A204.1 (cell line): ENCODE measurements around the gene SNHG17.
"Not testable (repeated sequence)": the region's sequence is repeated elsewhere in the genome, so short reads cannot be mapped to it uniquely, and the experiment has no call there.

Experiments used
- FAIRE-seq: peaks from 2 replicates; lab custom pipeline; 2012; peaks lifted over from hg19 to GRCh38; lab: Jason Lieb, UNC

SNHG17 gene

GRCh38 chr20:38447251-38447661 is 12.1 kb upstream of the SNHG17 start:
- FAIRE-seq = no peak

GRCh38 chr20:38446441-38447209 is 11.5 kb upstream of the SNHG17 start:
- FAIRE-seq = no peak

GRCh38 chr20:38445901-38446425 is 10.8 kb upstream of the SNHG17 start:
- FAIRE-seq = no peak

DNA sequence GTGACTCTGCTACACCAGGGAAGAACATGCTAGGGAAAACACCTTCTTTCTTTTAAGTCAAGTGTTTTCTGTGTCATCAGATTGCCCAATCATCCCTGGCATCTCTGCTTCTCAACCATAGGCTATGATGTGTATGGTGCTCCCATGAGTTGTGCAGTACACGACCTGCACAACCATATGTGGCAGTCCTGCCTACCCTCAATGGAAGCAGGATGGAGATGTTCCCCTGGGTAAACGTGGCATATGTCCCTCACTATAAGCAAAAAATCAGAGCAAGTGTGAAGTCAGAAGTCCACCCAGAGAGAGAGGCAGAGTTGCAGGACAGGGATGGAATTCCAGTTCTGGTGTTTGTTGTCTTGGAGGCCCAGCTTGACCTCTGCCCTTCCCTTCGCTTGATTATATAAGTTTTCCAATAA is 10.3 kb upstream of the SNHG17 start:
- FAIRE-seq = no peak

- FAIRE-seq = no peak
Measured at GRCh38 chr20:38441916-38442315, 6.8 kb upstream of the SNHG17 start.

DNA sequence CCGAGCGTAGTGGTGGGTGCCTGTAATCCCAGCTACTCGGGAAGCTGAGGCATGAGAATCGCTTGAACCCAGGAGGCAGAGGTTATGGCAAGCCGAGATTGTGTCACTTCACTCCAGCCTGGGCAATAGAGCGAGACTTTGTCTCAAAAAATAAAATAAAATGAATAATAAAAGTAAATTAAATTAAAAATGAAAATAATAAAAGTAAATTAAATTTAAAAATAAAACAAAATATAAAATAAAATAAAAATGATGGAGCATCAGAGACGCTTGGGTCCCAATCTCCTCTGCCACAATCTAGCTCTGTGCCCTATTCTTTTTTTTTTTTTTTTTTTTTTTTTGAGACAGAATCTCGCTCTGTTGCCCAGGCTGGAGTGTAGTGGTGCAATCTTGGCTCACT is 6.0 kb upstream of the SNHG17 start:
- FAIRE-seq = not testable (repeated sequence)

DNA sequence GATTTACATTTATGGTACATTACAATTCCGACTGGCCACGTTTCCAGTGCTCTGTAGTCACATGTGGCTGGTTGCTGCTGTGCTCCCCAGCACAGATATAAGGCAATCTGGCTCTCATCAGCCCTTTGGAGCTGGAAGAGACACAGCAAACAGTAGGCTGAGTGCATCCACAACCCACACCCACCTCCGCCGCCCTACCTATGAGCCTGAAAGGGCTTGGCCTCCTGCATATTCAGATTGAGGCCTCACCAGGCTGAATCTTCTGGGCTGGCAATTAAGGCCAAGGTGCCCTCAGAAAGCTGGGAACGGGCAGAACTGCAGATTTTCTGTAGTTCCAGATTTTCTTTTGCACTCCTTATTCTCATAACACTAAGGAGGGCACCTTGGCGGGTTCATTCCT is 2.7 kb upstream of the SNHG17 start:
- no peak for FAIRE-seq

DNA sequence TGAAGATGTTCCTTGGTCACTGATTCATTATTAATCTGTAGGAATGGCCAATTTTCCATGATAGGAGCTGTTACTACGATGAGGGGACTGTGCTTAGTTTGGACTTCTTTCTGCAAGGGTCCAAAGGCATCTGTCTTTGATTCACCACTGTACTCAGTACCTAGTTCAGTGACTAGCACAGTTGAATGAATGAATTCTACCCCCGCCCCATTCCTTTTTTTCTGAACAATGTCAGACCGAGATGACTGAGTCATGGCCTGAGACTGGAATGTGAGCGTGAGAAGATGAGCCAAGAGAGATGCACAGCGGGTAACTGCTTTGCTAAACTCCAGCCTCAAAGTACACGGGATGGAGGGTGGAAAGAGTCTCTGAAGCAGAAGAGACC is 419 bp upstream of the SNHG17 start:
- FAIRE-seq = no peak

- no peak for FAIRE-seq
Measured at GRCh38 chr20:38434301-38434741, 807 bp downstream of the SNHG17 start.

- FAIRE-seq = no peak
Measured at GRCh38 chr20:38433304-38433972, 1.7 kb downstream of the SNHG17 start.

- not testable (repeated sequence) for FAIRE-seq
Measured at GRCh38 chr20:38432870-38433269, 2.3 kb downstream of the SNHG17 start.

- no peak for FAIRE-seq
Measured at GRCh38 chr20:38432292-38432691, 2.8 kb downstream of the SNHG17 start.

DNA sequence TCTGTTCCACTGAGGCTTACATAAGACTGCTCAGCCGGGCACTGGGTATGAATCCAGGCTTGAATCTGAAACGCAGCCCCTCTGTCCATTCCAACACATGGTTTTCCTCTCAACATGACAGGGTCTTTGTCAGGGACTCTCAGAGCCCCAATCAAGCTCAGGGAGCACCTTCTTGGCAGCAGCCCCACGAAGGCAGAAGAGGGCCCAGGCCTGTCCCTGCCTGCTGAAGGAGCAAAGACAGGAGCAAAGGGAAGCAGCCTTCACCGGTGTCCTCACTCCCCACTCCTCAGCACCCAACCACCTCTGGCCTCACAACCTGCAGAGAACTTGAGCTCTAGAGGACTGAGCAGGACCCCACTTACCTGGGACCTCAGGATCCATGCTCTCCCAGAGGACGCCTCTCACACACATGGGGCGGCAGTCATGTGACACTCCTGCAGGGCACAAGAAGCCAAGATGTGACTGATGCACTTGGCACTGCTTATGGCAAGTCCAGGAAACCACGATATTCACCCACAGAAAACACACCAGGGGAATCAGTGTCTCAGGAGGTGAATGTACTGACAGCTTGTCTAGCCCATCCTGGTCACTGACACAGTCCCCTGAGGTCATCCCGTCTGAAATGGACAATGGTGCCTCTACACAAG is 4.3 kb downstream of the SNHG17 start:
- FAIRE-seq = no peak

DNA sequence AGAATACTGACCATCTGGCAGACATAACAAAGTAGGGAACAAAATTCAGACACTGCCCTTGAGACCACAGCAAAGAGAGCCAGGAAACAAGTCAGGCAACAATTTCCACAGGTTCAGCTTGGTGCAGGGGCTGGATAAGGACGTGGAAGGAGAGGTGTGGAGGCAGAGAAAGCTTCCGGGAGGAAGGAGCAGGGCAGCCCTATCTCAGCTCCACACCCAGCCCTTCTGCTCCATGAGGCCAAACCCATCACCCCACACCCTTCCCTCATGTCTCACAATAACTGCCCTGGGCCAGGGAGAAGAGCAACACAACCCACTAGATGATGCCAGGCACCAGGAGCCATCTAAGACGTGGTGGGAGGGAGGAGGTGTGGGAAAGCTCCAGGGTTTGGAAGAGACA is 5.8 kb downstream of the SNHG17 start:
- FAIRE-seq = no peak

- no peak for FAIRE-seq
Measured at GRCh38 chr20:38428800-38429199, 6.3 kb downstream of the SNHG17 start.

DNA sequence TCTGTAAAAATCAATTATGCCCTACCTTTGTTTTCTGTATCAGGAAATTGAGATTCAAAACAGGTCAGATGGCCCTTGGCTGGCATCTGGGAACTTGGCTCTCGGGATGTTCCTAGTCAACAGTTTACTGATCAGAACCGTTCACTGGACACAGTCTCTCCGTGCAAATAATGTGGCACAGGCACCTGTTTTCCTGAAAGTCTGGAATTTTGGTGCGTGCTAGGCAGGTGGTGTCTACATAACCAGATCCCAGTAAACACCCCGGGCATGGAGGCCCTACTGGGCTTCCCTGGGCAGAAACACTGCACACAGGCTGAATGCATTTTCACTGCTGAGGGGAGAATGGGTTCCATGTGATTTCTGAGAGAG is 7.5 kb downstream of the SNHG17 start:
- no peak for FAIRE-seq

DNA sequence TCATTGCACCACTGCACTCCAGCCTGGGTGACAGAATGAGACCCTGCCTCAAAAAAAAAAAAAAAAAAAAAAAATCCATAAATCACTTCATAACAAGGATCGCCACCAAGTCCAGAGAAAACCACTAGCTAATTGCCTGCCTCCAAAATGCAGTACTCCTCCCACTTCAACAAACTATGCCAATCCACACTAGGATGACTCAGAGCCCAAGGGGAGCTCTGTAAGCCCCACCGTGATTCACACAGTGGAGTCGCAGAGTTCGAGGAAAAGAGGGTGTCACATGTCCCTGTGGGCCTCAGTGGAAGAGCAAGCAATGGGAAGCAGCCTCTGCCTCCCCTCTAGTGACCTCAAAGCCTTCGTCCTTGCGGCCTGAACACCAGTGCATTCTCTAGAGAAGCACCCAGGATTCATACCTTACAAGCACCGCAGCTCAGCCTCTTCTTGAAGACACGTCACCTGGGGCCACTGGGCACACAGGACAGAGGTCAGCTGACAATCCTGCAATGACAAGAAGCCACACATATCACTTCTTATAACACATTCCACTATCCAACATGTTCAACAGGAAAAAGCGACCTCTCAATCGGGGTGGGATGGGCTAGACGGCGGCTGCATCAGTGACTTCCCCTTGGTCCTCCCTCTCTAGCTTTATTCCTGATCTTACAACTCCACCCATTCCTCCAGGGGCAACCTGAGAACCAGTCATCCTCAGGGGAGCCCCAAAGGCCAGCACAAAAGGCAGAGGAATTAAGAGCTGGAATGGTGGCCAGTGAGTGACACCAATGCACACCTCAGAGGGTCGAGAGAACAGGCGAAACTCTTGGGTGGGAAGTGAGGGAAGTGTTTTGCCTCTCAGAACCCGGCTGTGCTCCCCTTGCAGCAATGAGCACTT is 8.9 kb downstream of the SNHG17 start:
- no peak for FAIRE-seq

DNA sequence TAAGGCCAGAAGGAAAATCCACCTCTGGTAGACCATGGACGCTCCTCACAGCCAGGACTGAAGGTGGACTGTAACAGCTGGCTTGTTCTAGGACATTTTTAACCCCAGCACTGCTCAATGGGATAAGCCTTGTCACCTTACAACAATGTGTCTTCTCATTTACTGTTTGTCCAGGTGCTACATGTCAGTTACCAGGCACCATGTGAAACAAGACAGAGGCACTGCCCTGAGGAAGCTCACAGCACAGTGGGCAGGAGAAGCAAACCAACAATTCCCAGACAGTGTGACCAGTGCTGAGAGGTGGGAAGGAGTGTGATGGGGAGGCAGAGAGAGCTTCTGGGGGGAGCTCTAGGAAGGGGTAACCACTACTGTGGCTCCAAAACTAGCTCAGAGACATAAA is 10.7 kb downstream of the SNHG17 start:
- FAIRE-seq = no peak

GRCh38 chr20:38423541-38423940 is 11.6 kb downstream of the SNHG17 start:
- no peak for FAIRE-seq

GRCh38 chr20:38421915-38422314 is 13.2 kb downstream of the SNHG17 start:
- no peak for FAIRE-seq

DNA sequence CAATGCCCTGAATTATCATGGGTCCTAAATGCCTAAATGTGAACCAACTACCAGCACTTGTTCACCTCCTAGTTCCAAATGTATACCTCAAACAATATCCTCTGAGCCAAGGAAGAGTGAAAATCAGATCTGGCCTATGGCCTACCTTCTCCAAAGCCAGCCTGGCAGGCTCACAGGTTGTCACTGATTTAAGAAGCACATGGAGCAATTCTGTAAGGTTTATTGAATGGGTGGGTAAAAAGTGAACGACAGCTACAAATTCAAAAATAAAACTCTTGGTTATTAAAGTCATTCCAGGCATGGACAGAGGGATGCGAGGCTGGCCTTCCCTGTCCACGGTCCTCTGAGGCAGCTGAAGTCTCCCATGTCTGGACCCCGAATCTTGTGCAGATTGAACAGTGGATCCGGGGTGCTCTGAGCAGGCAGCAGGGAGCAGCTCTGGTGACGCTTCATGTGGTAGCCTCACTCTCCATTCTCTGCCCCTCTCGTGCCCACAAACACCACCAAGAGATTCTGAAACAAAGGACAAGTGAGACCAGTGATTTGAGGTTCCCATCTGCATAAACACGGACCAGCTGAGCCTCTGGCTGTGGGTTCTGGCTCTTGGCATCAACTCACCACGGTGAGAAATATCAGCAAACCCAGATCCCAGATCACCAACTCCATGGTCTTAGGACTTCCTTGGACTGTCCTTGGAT is 14.6 kb downstream of the SNHG17 start:
- FAIRE-seq = no peak
